Activated CD8-positive, alpha-beta memory T cell treated with anti-CD3 and anti-CD28 coated beads for 4 hours (primary cell): ENCODE data around the gene HMX1.

Source experiments
- DNase-seq, 2 donors: peaks; one replicate each; pipeline ENCODE4 v3.0.0-alpha.2; 2020; ENCODE audit warnings: low read depth in 2 of 2

The HMX1 gene

GRCh38 chr4:8842614-8843013 lies 29.0 kb downstream of the HMX1 start:
- DNase-seq: no peak

- no peak for DNase-seq
Measured at GRCh38 chr4:8841678-8842268, 29.9 kb downstream of the HMX1 start.

- no peak for DNase-seq
Measured at GRCh38 chr4:8840816-8841455, 30.7 kb downstream of the HMX1 start.

- no peak for DNase-seq
Measured at GRCh38 chr4:8840006-8840793, 31.4 kb downstream of the HMX1 start.

- no peak for DNase-seq
Measured at GRCh38 chr4:8838961-8839431, 32.6 kb downstream of the HMX1 start.

GRCh38 chr4:8838296-8838960 lies 33.2 kb downstream of the HMX1 start:
- DNase-seq: no peak

- no peak for DNase-seq
Measured at GRCh38 chr4:8837181-8837841, 34.3 kb downstream of the HMX1 start.

- DNase-seq: no peak
Measured at GRCh38 chr4:8836664-8837171, 34.9 kb downstream of the HMX1 start.

- DNase-seq: no peak
Measured at GRCh38 chr4:8835521-8836365, 35.9 kb downstream of the HMX1 start.

- no peak for DNase-seq
Measured at GRCh38 chr4:8834681-8835220, 36.9 kb downstream of the HMX1 start.

- DNase-seq: no peak
Measured at GRCh38 chr4:8832113-8832915, 39.3 kb downstream of the HMX1 start.

- DNase-seq: no peak
Measured at GRCh38 chr4:8831221-8832112, 40.2 kb downstream of the HMX1 start.

GRCh38 chr4:8830611-8831200 lies 40.9 kb downstream of the HMX1 start:
- no peak for DNase-seq

GRCh38 chr4:8830056-8830455 lies 41.6 kb downstream of the HMX1 start:
- DNase-seq: no peak

GRCh38 chr4:8829584-8829983 lies 42.1 kb downstream of the HMX1 start:
- DNase-seq: no peak

GRCh38 chr4:8828869-8829268 lies 42.8 kb downstream of the HMX1 start:
- no peak for DNase-seq

- no peak for DNase-seq
Measured at GRCh38 chr4:8821151-8821950, 50.3 kb downstream of the HMX1 start.
